Measurements from ENCODE around the gene F2R.
"Not testable (repeated sequence)": the region's sequence is repeated elsewhere in the genome, so short reads cannot be mapped to it uniquely, and the experiment has no call there.

F2R gene

GRCh38 chr5:76720988-76721569 is 5.2 kb downstream of the F2R start:
- FAIRE-seq, result no peak

GRCh38 chr5:76723266-76723665 is 7.3 kb downstream of the F2R start:
- no peak for FAIRE-seq

- FAIRE-seq, result no peak
Observed at GRCh38 chr5:76723906-76724305, 8.0 kb downstream of the F2R start.

DNA sequence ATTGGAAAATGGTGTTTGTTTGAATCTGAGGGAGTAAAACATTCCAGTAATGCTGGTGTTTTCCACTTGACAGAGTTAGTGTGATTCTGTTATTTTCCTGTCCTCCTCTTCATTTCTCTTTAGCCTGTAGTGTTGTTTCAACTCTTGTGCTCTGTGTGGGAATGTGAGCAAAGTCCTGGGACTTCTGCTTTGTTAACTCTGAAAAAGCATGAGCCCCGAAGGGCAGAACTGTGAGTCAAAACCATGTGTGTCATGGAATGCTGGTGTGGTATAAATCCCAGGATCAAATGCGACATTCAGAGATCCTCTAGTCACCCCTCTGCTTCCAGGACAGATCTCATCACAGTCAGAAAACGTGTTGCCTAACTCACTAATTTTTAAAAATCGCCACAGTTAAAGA is 8.9 kb downstream of the F2R start:
- no peak for FAIRE-seq

DNA sequence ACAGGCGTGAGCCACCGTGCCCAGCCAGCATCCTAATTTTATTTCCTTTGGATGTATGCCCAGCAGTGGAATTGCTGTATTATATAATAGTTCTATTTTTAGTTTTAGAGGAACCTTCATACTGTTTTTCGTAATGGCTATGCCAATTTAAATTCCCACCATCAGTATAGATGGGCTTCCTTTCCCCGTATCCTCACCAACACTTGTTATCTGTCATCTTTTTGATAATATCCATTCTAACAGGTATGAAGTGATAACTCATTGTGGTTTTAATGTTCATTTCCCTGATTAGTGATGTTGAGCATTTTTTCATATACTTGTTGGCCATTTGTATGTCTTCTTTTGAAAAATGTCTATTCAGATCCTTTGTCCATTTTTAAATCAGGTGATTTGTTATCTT is 13.0 kb downstream of the F2R start:
- FAIRE-seq, result no peak

DNA sequence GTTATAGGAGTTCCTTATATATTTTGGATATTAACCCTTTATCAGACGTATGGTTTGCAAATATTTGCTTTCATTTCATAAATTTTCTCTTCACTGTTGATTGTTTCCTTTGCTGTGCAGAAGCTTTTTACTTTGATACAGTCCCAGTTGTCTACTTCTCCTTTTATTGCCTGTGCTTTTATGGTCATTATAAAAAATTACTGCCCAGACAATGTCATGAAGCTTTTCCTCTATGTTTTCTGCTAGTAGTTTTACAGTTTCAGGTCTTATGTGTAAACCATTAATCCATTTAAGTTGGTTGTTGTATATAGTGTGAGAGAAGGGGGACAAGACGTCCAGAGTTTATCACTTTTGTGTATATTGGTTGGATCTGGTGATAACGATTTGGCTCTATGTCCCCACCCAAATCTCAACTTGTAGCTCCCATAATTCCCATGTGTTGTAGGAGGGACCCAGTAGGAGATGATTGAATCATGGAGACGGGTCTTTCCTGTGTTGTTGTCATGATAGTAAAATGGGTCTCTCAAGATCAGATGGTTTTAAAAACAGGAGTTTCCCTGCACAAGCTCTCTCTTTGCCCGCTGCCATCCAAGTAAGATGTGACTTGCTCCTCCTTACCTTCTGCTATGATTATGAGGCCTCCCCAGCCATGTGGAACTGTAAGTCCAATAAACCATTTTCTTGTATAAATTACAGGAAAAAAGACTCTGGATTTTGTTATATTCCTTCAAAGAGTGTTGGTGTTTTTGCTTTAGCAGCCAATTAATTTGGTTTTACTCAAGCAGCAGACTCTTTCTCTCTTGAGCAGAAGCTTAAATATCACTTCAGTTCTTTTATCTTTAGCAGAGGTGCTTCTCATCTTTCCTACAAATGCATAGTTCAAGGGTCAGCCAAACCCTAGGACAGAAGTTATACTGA is 13.7 kb downstream of the F2R start:
- FAIRE-seq, result no peak

GRCh38 chr5:76732405-76733048 is 16.6 kb downstream of the F2R start:
- FAIRE-seq, result no peak

GRCh38 chr5:76733049-76733417 is 17.1 kb downstream of the F2R start:
- no peak for FAIRE-seq

DNA sequence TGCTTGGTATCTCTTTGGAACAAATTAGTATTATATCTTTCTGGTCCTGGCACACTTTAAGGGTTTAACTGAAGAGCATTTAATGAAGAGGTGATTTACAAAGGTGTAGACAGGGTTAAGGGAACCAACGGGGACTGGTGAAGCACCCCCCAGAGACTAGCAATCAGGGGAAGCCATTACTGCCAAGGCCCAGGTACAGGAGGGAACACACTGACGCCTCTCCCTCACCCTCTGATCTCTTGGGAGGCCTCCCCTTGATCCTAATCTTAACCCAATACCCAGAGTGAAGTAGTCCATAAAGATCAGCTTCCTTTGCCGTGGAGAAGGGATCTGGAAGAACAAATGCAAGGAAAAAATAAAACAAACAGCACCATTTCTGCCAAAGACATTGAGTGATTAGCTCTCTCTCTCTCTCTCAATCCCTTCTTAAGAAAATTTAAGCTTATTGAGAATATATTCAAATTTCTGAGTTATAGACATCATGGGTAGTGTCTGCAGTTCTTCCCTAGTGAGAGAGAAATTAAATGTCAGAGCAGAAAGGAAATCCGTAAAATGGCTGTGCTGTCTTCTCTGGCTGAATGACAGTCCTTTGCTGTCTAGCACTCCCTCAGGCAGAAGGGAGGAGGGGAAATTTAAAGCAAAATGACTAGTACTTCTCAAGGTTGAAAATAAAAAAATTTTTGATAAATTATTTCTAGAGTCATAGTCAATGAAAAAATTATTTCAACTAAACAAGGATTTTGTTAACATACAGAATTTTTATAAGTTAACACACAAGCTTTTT is 20.0 kb downstream of the F2R start:
- FAIRE-seq, result no peak

DNA sequence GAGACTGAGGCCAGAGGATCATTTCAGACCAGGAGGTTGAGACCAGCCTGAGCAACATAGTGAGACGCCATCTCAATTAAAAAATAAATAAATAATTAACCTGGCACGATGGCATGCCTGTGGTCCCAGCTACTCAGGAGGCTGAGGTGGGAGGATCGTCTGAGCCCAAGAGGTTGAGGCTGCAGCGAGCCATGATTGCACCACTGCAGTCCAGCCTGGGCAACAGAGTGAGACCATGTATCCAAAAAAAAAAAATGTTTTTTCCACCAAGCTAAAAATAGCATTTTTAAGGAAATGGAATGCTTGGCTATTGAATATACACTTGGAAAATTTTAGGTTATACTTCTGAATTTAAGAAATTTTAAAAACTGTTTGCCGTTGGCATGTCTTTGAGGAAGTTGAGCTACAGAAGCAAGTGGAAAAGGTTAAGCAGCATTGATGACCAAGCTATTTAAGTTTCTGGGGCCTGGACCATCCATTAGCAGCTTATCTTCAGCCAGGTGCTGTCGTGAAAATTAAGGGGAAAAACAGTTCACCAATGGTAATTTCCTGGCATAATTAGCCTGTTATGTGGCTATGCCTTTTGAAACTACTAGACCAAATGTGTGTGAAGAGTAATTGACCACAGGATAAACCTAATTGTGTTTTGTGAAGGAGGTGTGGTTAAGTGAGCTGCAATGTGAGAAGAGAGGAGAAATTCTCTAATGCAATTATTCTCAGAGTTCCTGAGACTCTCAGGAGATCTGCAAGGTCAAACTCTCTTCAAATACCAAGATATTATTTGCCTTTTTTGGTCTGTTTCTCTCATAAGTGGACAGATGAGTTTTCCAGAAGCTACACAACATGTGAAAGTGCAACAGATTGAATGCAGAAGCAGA is 21.0 kb downstream of the F2R start:
- no peak for FAIRE-seq

- no peak for FAIRE-seq
Observed at GRCh38 chr5:76737846-76738245, 21.9 kb downstream of the F2R start.

DNA sequence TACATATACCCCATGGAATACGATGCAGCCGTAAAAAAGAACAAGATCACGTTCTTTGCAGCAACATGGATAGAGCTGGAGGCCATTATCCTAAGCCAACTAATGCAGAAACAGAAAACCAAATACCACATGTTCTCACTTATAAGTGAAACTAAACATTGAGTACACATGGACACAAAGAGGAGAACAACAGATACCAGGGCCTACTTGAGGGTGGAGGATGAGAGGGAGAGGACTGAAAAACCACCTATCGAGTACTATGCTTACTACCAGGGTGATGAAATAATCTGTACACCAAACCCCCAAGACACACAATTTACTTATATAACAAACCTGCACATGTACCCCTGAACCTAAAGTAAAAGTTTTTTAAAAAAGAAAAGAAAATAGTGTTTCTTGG is 25.6 kb downstream of the F2R start:
- not testable (repeated sequence) for FAIRE-seq

DNA sequence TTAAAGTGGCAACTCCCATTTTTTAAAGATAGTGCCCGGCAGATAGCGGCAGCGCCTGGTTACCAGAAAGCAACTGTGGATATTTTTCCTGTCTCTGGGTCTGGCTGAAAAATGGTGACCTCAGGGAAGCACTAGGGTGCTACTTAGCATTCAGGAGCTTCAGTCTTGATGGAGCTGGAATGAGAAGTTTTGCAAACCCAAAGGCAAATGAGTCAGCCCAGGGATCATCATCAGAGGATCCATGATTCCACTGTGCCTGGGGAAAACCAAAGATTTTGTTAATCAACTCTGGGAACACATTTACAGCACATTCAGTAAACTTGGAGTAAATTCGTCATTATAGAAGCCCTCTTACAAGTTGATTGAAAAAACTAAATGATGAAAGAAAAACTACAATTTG is 26.7 kb downstream of the F2R start:
- FAIRE-seq, result no peak

- no peak for FAIRE-seq
Observed at GRCh38 chr5:76744632-76745031, 28.7 kb downstream of the F2R start.

GRCh38 chr5:76745670-76746069 is 29.7 kb downstream of the F2R start:
- no peak for FAIRE-seq

DNA sequence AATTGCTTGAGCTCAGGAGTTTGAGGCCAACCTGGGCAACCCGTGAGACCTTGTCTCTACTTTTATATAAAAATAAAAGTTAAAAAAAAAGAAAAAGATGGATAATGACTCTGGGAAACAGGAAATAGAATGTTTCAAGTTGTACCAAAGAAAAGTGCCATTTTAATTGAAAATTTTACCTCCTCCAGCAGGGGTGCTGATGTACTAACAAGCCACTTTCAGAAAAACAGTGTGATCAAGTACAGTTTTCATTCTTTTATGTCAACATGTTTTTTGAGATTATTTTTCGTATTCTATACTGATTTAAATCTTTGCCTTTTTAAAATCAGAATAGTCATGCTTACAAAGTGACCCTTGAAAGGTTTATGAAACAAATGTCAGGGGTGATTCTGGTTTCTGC is 30.8 kb downstream of the F2R start:
- no peak for FAIRE-seq

DNA sequence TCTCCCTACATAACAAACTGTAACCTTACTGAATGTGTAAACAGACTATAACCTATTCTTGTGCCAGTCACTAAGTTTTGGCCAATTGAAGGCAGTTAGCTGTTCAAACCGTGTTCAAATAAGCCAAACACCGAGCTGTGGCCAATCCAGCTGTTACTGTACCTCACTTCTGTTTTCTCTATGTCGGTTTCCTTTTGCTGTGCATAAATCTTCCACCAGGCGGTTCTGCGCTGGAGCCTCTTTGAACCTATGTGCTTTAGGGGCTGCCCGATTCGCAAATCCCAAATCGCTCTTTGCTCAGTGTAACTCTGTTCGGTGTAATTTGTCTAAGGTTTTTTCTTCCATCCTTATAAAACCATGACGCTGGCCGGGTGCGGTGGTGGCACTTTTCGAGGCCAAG is 31.8 kb downstream of the F2R start:
- no peak for FAIRE-seq

- FAIRE-seq, result no peak
Observed at GRCh38 chr5:76751291-76751690, 35.4 kb downstream of the F2R start.

- FAIRE-seq, result no peak
Observed at GRCh38 chr5:76754668-76755078, 38.7 kb downstream of the F2R start.

- no peak for FAIRE-seq
Observed at GRCh38 chr5:76755779-76756637, 40.1 kb downstream of the F2R start.

DNA sequence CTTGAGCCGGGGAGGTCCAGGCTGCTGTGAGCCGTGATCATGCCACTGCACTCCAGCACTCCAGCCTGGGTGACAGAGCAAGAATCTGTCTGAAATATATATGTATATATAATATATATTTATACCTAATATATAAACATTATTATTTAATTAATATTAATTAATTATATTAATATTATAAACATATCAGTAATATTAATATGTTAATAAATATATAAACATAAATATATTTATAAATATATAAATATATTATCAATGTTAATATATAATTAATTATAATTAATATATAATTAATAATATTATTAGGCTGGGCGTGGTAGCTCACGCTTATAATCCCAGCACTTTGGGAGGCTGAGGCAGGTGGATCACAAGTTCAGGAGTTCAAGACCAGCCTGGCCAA is 41.1 kb downstream of the F2R start:
- peak; percentile 95 for FAIRE-seq

Data from A204.1 (cell line).